ENCODE results near the gene SLC25A18. TPM values are rescaled to one million over a fixed set of nuclear protein-coding genes. Genes with fewer than 3 reads are reported as not detected.

The SLC25A18 gene
- total RNA-seq, 5 donors from 2014 or later (not counting 1 experiment from before 2014, with no cell fraction given), result not detected

Other genes starting within 250 kb of the SLC25A18 start
- gene CECR2, start 194.0 kb upstream of the SLC25A18 start, total RNA-seq, result 1 to 10 TPM in 1 of 5 donors, under 1 TPM in 3, not detected in 1; 0.09 to 1.1 (median 0.50) TPM
- gene ATP6V1E1, start 65.3 kb downstream of the SLC25A18 start, total RNA-seq, result 10 to 100 TPM; 58.1 to 73.7 (median 70.8) TPM
- 10 to 100 TPM; 22.5 to 32.9 (median 31.4) TPM for gene BCL2L13, start 75.3 kb downstream of the SLC25A18 start, total RNA-seq
- 10 to 100 TPM; 15.8 to 34.6 (median 28.5) TPM for gene BID, start 211.0 kb downstream of the SLC25A18 start, total RNA-seq

All from T-cell (primary cell).